HepG2 (cell line): Measurements from ENCODE around the gene OST4. TPM values are rescaled to one million over a fixed set of nuclear protein-coding genes. Genes with fewer than 3 reads are reported as not detected.

Experiments
- ATAC-seq: fragments of 200-7000 bp; cut with Tn5 transposase; 3 replicates; pipeline ENCODE4 v1.9.1; 2020; ENCODE audit warnings: mild to moderate bottlenecking, moderate library complexity
- BruUV-seq: library from RNA; stranded (reverse); fragments of 400-500 nt; replicated peaks from 2 replicates; lab custom pipeline; 2021; lab: Mats Ljungman, UMichigan
- CTCF ChIA-PET: fragments of 300-600 bp; formaldehyde crosslinking; extraction: SDS; loops from one replicate; lab custom pipeline; 2021; ENCODE audit warnings: low total read pairs, inconsistent platforms, low intra/inter-chr PET ratio; lab: Yijun Ruan, JAX
- POLR2A ChIA-PET: fragments of 350-600 bp; sonication (Branson Sonifier 250); formaldehyde crosslinking; loops from one replicate; lab custom pipeline; 2020; ENCODE audit warnings: antibody characterized with exemption, inconsistent platforms; lab: Yijun Ruan, JAX
- DNase-seq: peaks from one replicate; pipeline ENCODE4 v3.0.0-alpha.2; 2015; ENCODE audit warnings: low spot score
- FAIRE-seq: peaks from 3 replicates; lab custom pipeline; 2011; peaks lifted over from hg19 to GRCh38; lab: Jason Lieb, UNC
- H2AFZ ChIP-seq: one replicate; pipeline ENCODE4 v1.6.1; 2011; ENCODE audit warnings: low read length, inconsistent platforms
- H3K27ac ChIP-seq: fragments of 300-600 bp; 3 replicates; pipeline ENCODE4 v1.8.0; 2011; ENCODE audit warnings: mixed run types, mild to moderate bottlenecking, mixed read lengths, low read length, inconsistent platforms; ENCODE audit not compliant: insufficient read depth; ENCODE audit errors: extremely low read length
- H3K27me3 ChIP-seq, 2 experiments: fragments of 200-600 bp in 1 of 2; 2 replicates in 1 of 2; 3 replicates in 1 of 2; pipeline versions ENCODE4 v1.6.0 to v1.8.0; 2011; ENCODE audit warnings: low read length in 2 of 2, mild to moderate bottlenecking in 2 of 2, moderate library complexity in 2 of 2, inconsistent platforms in 1 of 2; ENCODE audit not compliant: insufficient read depth in 2 of 2, control insufficient read depth in 1 of 2
- H3K36me3 ChIP-seq, 2 experiments: fragments of 200-600 bp in 1 of 2; replicated peaks in 1 of 2; 2 replicates in 1 of 2; 3 replicates in 1 of 2; pipeline versions ENCODE4 v1.5.1 to v1.8.0; 2011; ENCODE audit warnings: low read length in 2 of 2, inconsistent platforms in 1 of 2; ENCODE audit not compliant: insufficient read depth in 2 of 2, control insufficient read depth in 1 of 2
- H3K4me1 ChIP-seq: 2 replicates; pipeline ENCODE4 v1.5.1; 2012; ENCODE audit warnings: low read length, inconsistent platforms; ENCODE audit not compliant: insufficient read depth
- H3K4me2 ChIP-seq: 2 replicates; pipeline ENCODE4 v1.6.0; 2011; ENCODE audit warnings: low read depth, low read length, inconsistent platforms
- H3K4me3 ChIP-seq, 3 experiments: fragments of 200-600 bp in 1 of 3; sonication (generic), shearing (Covaris generic) in 1 of 3; replicated peaks in 1 of 3; 2 replicates each; pipeline ENCODE4 v1.5.1; 2011 to 2016; ENCODE audit warnings: low read length in 3 of 3, inconsistent platforms in 2 of 3, low read depth in 2 of 3, mild to moderate bottlenecking in 2 of 3, control low read depth in 1 of 3, mixed read lengths in 1 of 3; ENCODE audit not compliant: insufficient read depth in 1 of 3
- H3K79me2 ChIP-seq: one replicate; pipeline ENCODE4 v1.6.1; 2011; ENCODE audit warnings: low read length, inconsistent platforms; ENCODE audit not compliant: insufficient read depth
- H3K9ac ChIP-seq: 2 replicates; pipeline ENCODE4 v1.6.0; 2011; ENCODE audit warnings: mild to moderate bottlenecking, low read depth, low read length, inconsistent platforms; ENCODE audit not compliant: insufficient read depth
- H3K9me3 ChIP-seq: 2 replicates; pipeline ENCODE4 v1.5.1; 2012; ENCODE audit warnings: mild to moderate bottlenecking, low read length
- H4K20me1 ChIP-seq: 2 replicates; pipeline ENCODE4 v1.6.0; 2011; ENCODE audit warnings: inconsistent platforms, mild to moderate bottlenecking, low read length, moderate library complexity; ENCODE audit not compliant: insufficient read depth
- HIVEP1 ChIP-seq: sonication (generic); formaldehyde crosslinking; IDR thresholded peaks from 2 replicates; pipeline ENCODE4 v1.4.0; 2020; ENCODE audit warnings: mild to moderate bottlenecking, missing genetic modification reagents
- JUN ChIP-seq: sonication (generic); formaldehyde crosslinking; IDR thresholded peaks from 2 replicates; pipeline ENCODE4 v1.4.0; 2020; ENCODE audit warnings: mild to moderate bottlenecking, missing genetic modification reagents
- MXD4 ChIP-seq: IDR thresholded peaks from 2 replicates; pipeline ENCODE4 v1.6.1; 2016; ENCODE audit warnings: mild to moderate bottlenecking, missing biosample characterization, missing genetic modification reagents
- NFKBIZ ChIP-seq: IDR thresholded peaks from 2 replicates; pipeline ENCODE4 v1.6.1; 2018; ENCODE audit warnings: missing genetic modification reagents, missing compliant biosample characterization
- PAF1 ChIP-seq: IDR thresholded peaks from 2 replicates; pipeline ENCODE4 v1.6.1; 2016; ENCODE audit warnings: missing genetic modification reagents, missing compliant biosample characterization
- PHF21A ChIP-seq: sonication (generic); formaldehyde crosslinking; IDR thresholded peaks from 2 replicates; pipeline ENCODE4 v1.5.0; 2020; ENCODE audit warnings: mild to moderate bottlenecking, missing genetic modification reagents
- REXO4 ChIP-seq: sonication (generic); formaldehyde crosslinking; IDR thresholded peaks from 2 replicates; pipeline ENCODE4 v1.8.0; 2022; ENCODE audit warnings: missing genetic modification reagents, mild to moderate bottlenecking, borderline replicate concordance
- ZNF251 ChIP-seq: sonication (generic); formaldehyde crosslinking; IDR thresholded peaks from 2 replicates; pipeline ENCODE4 v1.9.0; 2021; ENCODE audit warnings: mild to moderate bottlenecking, missing genetic modification reagents
- ZNF550 ChIP-seq: sonication (generic); formaldehyde crosslinking; IDR thresholded peaks from 2 replicates; pipeline ENCODE4 v1.4.0; 2020; ENCODE audit warnings: mild to moderate bottlenecking, missing genetic modification reagents, borderline replicate concordance
- ZNF616 ChIP-seq: sonication (generic); formaldehyde crosslinking; IDR thresholded peaks from 2 replicates; pipeline ENCODE4 v1.5.0; 2020; ENCODE audit warnings: low read depth, mild to moderate bottlenecking, missing genetic modification reagents
- ZNF790 ChIP-seq: sonication (generic); formaldehyde crosslinking; IDR thresholded peaks from 2 replicates; pipeline ENCODE4 v1.8.0; 2022; ENCODE audit warnings: missing genetic modification reagents, mild to moderate bottlenecking, borderline replicate concordance
- WGBS: methylation state at CpG from one replicate; pipeline ENCODE4 v1.1.6; 2017; ENCODE audit warnings: low lambda C conversion rate; 5-methylcytosine and 5-hydroxymethylcytosine counted together
- in situ Hi-C: cut with HindIII; loops from 2 replicates; pipeline ENCODE4 v1.10.0; 2017; ENCODE audit warnings: low pct_unique_long_range_greater_than_20kb; ENCODE audit not compliant: extremely low pct_ligation_motif_present
- intact Hi-C: fragments of 100-400 bp; cut with micrococcal nuclease; formaldehyde crosslinking; loops from one replicate; pipeline ENCODE4 v1.10.0; 2022; ENCODE audit not compliant: unreplicated experiment
- polyA plus RNA-seq, 8 experiments: library from polyadenylated mRNA; depleted of rRNA in 3 of 8; stranded (reverse) in 7 of 8; unstranded in 1 of 8; fragments of >200 nt; fragmentation: Illumina TruSeq in 4 of 8; extraction: Trizol in 4 of 8; gene quantifications; 2 replicates each; pipeline versions ENCODE4 v1.2.1 to v1.2.3, GENCODE V29; 2011 to 2016; ENCODE audit warnings: low read depth in 4 of 8, missing spikeins in 1 of 8, mixed read lengths in 1 of 8; ENCODE audit not compliant: insufficient read depth in 1 of 8
- total RNA-seq, 5 experiments: library from RNA; depleted of rRNA; stranded (reverse); fragments of >200 nt; fragmentation: Illumina TruSeq; extraction: Trizol; gene quantifications; 2 replicates each; pipeline ENCODE4 v1.2.3, GENCODE V29; 2016; ENCODE audit warnings: low read depth in 1 of 5
- TF ChIP-seq, protein P1 (sequence below): sonication (generic); formaldehyde crosslinking; IDR thresholded peaks from 2 replicates; pipeline ENCODE4 v1.9.0; 2022; ENCODE audit warnings: low read depth, missing genetic modification reagents
- TF ChIP-seq, protein P2 (sequence below): sonication (generic); formaldehyde crosslinking; IDR thresholded peaks from one replicate; pipeline ENCODE4 v1.5.1; 2020; ENCODE audit warnings: mild to moderate bottlenecking, missing genetic modification reagents; ENCODE audit errors: not compliant biosample characterization

The OST4 gene
- total and polyA plus RNA-seq, 2 of the 13 experiments (the other 11 are each of a cell fraction or from before 2014, with no cell fraction given): 498 to 584 TPM

DNA sequence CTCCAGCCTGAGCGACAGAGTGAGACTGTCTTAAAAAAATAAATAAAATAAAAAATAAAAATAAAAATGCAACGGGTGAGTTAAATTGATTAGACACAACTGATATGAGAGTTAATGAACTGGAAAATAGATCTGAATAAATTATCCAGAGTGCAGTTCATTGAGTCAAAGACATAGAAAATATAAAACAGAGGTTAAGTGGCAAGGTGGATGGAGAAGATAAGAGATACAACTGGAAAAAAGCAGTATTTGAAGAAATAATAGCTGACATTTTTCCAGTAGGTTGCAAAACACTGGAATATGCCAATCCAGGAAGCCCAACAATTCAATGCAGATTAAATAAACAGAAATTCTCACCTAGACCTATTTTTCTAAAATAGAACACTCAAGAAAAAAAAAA lies 36.8 kb upstream of the OST4 start:
- Histone ChIP-seq H2AFZ (no peak overlapping the region), H3K27me3 (no peaks in the 10 kb centered on the region), H3K36me3 (no peaks in the 10 kb centered on the region), H4K20me1 (no peaks in the 10 kb centered on the region), H3K4me1 (no peaks in the 10 kb centered on the region), H3K9me3 (no peaks in the 10 kb centered on the region), H3K4me2 (no peak overlapping the region), H3K4me3 (no peak overlapping the region), H3K27ac (no peak overlapping the region), H3K9ac (no peak overlapping the region), H3K79me2 (no peaks in the 10 kb centered on the region)
- WGBS: 90% methylated on average over 2 of the region's 2 CpGs
- no peak for DNase-seq
- BruUV-seq: no TSS peak
- TF ChIP-seq ZNF790 (no peak), MXD4 (CRISPR knock-in tag) (no peak), REXO4 (CRISPR knock-in tag) (no peak), ZNF550 (CRISPR knock-in tag) (no peak), PAF1 (CRISPR knock-in tag) (no peak), NFKBIZ (no peak), ZNF251 (no peak), ZNF616 (CRISPR knock-in tag) (no peak), HIVEP1 (CRISPR knock-in tag) (no peak), PHF21A (CRISPR knock-in tag) (no peak), JUN (CRISPR knock-in tag) (no peak)
- TF ChIP-seq, protein P1, sequence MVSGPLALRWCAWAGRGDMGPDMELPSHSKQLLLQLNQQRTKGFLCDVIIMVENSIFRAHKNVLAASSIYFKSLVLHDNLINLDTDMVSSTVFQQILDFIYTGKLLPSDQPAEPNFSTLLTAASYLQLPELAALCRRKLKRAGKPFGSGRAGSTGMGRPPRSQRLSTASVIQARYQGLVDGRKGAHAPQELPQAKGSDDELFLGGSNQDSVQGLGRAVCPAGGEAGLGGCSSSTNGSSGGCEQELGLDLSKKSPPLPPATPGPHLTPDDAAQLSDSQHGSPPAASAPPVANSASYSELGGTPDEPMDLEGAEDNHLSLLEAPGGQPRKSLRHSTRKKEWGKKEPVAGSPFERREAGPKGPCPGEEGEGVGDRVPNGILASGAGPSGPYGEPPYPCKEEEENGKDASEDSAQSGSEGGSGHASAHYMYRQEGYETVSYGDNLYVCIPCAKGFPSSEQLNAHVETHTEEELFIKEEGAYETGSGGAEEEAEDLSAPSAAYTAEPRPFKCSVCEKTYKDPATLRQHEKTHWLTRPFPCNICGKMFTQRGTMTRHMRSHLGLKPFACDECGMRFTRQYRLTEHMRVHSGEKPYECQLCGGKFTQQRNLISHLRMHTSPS (CRISPR knock-in tag): no peak
- TF ChIP-seq, protein P2, sequence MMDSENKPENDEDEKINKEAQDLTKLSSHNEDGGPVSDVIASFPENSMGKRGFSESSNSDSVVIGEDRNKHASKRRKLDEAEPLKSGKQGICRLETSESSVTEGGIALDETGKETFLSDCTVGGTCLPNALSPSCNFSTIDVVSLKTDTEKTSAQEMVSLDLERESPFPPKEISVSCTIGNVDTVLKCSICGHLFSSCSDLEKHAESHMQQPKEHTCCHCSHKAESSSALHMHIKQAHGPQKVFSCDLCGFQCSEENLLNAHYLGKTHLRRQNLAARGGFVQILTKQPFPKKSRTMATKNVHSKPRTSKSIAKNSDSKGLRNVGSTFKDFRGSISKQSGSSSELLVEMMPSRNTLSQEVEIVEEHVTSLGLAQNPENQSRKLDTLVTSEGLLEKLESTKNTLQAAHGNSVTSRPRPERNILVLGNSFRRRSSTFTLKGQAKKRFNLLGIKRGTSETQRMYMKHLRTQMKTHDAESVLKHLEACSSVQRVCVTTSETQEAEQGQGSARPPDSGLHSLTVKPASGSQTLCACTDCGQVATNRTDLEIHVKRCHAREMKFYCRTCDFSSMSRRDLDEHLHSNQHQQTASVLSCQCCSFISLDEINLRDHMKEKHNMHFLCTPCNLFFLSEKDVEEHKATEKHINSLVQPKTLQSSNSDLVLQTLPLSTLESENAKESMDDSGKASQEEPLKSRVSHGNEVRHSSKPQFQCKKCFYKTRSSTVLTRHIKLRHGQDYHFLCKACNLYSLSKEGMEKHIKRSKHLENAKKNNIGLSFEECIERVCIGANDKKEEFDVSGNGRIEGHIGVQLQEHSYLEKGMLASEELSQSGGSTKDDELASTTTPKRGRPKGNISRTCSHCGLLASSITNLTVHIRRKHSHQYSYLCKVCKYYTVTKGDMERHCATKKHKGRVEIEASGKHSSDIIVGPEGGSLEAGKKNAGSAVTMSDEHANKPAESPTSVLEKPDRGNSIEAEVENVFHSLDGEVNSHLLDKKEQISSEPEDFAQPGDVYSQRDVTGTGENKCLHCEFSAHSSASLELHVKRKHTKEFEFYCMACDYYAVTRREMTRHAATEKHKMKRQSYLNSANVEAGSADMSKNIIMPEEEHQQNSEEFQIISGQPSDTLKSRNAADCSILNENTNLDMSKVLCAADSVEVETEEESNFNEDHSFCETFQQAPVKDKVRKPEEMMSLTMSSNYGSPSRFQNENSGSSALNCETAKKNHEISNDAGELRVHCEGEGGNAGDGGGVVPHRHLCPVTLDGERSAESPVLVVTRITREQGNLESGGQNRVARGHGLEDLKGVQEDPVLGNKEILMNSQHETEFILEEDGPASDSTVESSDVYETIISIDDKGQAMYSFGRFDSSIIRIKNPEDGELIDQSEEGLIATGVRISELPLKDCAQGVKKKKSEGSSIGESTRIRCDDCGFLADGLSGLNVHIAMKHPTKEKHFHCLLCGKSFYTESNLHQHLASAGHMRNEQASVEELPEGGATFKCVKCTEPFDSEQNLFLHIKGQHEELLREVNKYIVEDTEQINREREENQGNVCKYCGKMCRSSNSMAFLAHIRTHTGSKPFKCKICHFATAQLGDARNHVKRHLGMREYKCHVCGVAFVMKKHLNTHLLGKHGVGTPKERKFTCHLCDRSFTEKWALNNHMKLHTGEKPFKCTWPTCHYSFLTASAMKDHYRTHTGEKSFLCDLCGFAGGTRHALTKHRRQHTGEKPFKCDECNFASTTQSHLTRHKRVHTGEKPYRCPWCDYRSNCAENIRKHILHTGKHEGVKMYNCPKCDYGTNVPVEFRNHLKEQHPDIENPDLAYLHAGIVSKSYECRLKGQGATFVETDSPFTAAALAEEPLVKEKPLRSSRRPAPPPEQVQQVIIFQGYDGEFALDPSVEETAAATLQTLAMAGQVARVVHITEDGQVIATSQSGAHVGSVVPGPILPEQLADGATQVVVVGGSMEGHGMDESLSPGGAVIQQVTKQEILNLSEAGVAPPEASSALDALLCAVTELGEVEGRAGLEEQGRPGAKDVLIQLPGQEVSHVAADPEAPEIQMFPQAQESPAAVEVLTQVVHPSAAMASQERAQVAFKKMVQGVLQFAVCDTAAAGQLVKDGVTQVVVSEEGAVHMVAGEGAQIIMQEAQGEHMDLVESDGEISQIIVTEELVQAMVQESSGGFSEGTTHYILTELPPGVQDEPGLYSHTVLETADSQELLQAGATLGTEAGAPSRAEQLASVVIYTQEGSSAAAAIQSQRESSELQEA: no peak
- intact Hi-C loops (no loop called here), in situ Hi-C loops (no loop called here)
- CTCF ChIA-PET: no interaction called here
- no peak for FAIRE-seq
- no peak for ATAC-seq
- POLR2A ChIA-PET: interaction anchor here (1.6 to 1.7 kb wide), 2 partner anchors 10 to 26 kb away, joined by 4 to 6 read pairs; partner anchors contain the start of genes CGREF1 and PREB
